Measurements from ENCODE around the gene DCK.
"Not testable (repeated sequence)": the region's sequence is repeated elsewhere in the genome, so short reads cannot be mapped to it uniquely, and the experiment has no call there.

The DCK gene

GRCh38 chr4:70993181-70994068 lies at the start of gene DCK:
Gene DCK (plus strand): TSS chr4:70993649. CDS start chr4:70993836, 187 bp downstream.
- peak; percentile 54 to 74 for DNase-seq (ENCODE audit: low read depth in 2 of 2)

- DNase-seq (ENCODE audit: low read depth in 2 of 2), result no peak
These were observed 48.4 kb upstream of the DCK start for GRCh38 chr4:70945046-70945445.

- DNase-seq (ENCODE audit: low read depth in 2 of 2), result no peak
These were observed 47.9 kb upstream of the DCK start for GRCh38 chr4:70945452-70946055.

- DNase-seq (ENCODE audit: low read depth in 2 of 2), result no peak
These were observed 46.5 kb upstream of the DCK start for GRCh38 chr4:70946939-70947338.

DNA sequence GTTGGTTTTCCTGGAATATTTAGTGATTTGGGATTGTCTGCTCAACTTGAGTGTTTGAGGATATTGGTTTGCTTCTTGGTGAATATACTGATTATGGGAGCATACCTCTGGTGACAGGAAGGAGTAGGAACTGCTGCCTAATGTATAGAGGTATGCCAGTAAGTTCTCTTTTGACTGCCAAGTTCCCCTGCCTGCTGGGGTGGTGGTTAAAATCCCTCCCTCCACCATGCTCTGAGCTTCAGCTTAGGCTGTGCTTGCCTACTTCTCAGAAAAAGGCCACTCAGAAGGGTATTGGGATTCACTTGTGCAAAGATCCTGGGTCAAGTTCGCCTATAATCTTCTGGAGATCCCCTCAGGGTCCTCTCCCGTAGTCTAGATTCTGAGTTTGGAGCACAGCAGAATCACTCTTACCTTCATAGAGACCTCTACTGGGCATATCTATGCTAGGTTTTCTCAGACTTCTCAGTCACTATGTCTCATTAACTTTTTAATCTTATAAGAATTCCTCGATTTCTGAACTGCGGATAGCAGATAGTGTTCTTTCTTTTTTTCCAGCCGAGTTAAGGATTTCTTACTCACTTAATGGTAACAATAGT lies 44.7 kb upstream of the DCK start:
- DNase-seq (ENCODE audit: low read depth in 2 of 2), result no peak

DNA sequence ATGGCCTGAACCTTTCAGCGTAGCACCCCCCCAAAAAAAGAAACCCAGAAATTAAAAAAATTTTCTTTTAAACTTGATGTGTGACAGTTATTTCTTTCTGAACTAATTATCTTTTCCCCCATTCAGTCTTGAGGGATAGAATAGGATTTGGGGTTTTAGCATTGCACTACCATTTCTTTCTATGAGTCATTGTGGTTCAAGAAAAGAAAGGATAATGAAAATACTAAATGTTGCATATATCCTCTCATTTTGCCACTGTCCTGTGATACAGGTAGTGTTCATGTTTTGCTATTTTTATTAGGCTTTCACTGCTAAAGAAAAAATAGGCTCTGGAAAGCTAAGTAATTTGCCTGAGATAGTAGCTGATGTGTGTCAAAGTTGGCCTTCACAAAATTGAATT lies 39.4 kb upstream of the DCK start:
- no peak for DNase-seq (ENCODE audit: low read depth in 2 of 2)

DNA sequence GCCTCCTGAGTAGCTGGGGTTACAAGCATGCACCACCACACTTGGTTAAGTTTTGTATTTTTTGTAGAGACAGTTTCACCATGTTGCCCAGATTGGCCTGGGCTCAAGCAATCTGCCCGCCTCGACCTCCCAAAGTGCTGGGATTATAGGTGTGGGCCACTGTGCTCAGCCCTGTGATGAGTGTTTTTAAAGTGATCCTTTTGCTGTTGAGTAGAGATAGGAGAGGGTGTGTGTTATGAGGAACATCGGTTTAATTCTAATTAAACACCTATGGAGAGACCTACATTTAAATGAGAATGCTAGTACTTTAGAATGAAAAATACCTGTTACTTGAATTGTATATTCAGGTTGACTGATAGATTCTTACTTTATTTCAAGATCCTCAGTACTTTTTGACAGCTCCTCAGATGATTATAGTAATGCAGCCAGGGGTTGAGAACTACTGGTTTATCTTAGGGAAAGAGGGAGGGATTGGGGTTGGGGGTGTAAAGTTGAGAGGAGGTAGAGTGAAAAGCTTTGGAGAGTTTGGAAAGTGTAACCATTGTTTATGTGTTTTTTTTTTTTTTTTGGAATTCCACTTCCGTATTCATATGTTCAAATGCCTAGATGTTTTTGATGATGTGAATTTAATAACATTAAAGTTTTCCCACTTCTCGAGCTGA lies 36.8 kb upstream of the DCK start:
- DNase-seq (ENCODE audit: low read depth in 2 of 2), result no peak

GRCh38 chr4:70958681-70959080 lies 34.8 kb upstream of the DCK start:
- no peak for DNase-seq (ENCODE audit: low read depth in 2 of 2)

GRCh38 chr4:70969076-70969475 lies 24.4 kb upstream of the DCK start:
- DNase-seq (ENCODE audit: low read depth in 2 of 2), result no peak

- DNase-seq (ENCODE audit: low read depth in 2 of 2), result no peak
These were observed 17.2 kb upstream of the DCK start for GRCh38 chr4:70976252-70976651.

GRCh38 chr4:70979445-70980008 lies 13.9 kb upstream of the DCK start:
- no peak for DNase-seq (ENCODE audit: low read depth in 2 of 2)

DNA sequence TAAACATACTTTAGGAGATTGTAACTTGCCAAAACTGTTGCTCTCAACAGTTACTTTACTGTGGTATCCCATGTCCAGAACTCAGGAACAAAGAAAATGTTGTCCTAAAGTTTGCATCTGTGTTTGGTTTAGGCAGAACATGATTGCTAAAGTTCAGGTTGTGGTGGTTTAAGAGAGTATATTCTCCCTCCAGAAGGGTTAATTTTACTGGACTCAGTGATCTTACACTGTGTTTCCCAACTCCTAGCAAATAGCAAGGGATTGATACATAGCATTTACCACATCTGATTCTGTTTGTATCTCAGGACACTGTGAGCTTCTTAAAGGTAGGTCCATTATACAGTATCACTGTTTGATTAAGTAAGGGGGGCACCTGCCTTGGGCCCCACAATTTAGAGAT lies 13.3 kb upstream of the DCK start:
- no peak for DNase-seq (ENCODE audit: low read depth in 2 of 2)

GRCh38 chr4:70984106-70984505 lies 9.3 kb upstream of the DCK start:
- no peak for DNase-seq (ENCODE audit: low read depth in 2 of 2)

DNA sequence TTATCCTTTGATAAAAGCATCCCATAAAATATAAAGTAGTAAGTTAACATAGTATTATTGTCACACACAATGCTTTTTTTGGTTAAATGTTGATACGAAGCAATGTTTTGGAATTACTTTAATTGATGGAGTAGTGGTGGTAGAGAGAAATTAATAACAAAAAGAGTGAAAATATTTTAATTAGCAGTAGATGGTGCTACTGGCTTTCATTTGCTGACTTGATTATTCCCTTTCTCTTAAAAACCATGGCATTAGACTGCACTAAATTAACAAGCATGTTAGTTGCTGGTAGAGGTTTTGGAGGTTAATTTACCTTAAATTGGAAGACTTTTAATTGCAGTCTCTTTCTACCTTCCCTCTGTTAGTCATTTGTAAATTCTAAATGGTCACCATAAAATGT lies 8.9 kb upstream of the DCK start:
- no peak for DNase-seq (ENCODE audit: low read depth in 2 of 2)

DNA sequence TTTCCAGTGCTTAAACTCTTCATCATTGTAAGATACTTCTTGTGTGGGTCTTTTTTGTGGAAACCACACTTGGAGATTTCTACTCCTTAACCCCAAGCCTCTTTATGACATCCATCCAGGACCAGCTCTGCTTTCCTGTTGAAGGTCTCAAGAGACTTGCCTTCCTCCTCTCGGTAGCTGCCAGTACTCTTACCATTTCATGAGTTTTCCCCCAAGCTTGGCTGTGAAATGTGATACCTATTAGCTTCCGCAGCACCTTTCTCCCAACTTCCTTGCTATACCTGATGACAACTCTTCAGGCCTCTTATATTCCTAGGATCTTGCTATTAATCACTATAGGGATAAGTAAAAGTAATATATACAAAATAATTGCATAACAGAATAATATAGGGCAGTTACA lies 1.9 kb upstream of the DCK start:
- no peak for DNase-seq (ENCODE audit: low read depth in 2 of 2)

DNA sequence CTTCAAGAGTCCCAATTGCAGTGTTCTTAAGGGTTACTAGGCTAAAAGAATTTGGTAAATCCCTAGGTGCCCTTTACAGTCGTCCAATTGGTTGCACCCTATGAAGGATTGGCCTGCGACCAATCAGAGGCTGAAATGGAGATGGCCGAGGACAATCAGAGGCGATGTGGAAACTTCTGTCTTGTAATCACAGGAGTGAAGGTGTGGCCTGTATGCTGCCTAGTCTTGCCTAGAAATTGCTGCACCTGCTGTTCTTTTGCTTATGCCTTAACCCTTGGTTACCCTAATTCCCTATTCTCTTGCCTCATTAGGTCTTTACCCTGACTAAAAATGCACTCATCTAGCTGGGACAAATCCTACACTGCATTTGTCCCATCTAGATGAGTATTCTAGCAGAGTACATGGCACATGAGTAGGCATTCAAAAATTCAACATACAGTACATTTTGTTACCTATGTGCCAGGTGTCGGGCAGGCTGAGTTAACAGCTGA lies 1.0 kb upstream of the DCK start:
- DNase-seq (ENCODE audit: low read depth in 2 of 2), result no peak

- DNase-seq (ENCODE audit: low read depth in 2 of 2), result no peak
These were observed 569 bp downstream of the DCK start for GRCh38 chr4:70994069-70994366.

DNA sequence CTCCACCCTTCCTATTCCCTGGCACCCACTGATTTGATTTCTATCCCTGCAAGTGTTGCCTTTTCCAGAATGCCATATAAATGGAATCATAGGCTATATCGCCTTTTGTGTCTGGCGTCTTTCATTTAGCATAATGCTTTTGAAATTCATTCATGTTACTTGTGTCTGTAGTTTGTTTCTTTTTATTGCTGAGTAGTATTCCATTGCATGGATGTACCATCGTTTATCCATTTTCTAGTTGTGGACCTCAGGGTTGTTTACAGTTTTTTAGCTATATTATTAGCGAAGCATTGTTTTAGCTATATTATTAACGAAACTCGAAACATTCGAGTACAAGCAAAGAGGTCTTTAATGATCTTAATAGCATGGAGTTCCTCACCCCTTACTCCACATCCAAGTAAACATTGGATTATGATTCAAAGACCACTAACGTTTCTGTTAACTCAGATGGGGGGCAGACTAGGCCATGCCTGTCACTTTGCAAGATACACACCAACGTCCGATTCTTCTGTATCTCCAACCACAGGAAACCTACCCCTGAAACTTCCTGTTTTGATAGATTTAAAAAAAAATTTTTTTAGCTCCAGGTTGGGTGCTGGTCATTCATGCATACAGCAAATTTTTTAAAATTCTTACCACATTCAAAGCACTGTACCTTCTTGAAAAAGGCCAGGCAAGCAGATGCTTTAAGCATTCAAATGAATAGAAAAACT lies 1.1 kb downstream of the DCK start:
- no peak for DNase-seq (ENCODE audit: low read depth in 2 of 2)

GRCh38 chr4:70996018-70996360 lies 2.5 kb downstream of the DCK start:
- no peak for DNase-seq (ENCODE audit: low read depth in 2 of 2)

GRCh38 chr4:70997036-70997435 lies 3.6 kb downstream of the DCK start:
- DNase-seq (ENCODE audit: low read depth in 2 of 2), result no peak

GRCh38 chr4:70997546-70997945 lies 4.1 kb downstream of the DCK start:
- no peak for DNase-seq (ENCODE audit: low read depth in 2 of 2)

DNA sequence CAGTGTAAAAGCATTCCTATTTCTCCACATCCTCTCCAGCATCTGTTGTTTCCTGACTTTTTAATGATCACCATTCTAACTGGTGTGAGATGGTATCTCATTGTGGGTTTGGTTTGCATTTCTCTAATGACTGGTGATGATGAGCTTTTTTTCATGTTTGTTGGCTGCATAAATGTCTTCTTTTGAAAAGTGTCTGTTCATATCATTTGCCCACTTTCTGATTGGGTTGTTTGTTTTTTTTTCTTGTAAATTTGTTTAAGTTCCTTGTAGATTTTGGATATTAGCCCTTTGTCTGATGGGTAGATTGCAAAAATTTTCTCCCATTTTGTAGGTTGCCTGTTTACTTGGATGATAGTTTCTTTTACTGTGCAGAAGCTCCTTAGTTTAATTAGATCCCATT lies 6.2 kb downstream of the DCK start:
- not testable (repeated sequence) for DNase-seq (ENCODE audit: low read depth in 2 of 2)
